ENCODE data around the gene TIGD2. TPM values are rescaled to one million over a fixed set of nuclear protein-coding genes. Genes with fewer than 3 reads are reported as not detected.

The TIGD2 gene
- total RNA-seq, 2 experiments from 2014 or later: 3.3 to 3.9 TPM

GRCh38 chr4:89157488-89158024 lies 46.2 kb downstream of the TIGD2 start:
- H3K9me3 ChIP-seq (ENCODE audit: control insufficient read depth in 1 of 2, insufficient read depth in 1 of 2, low read length in 2 of 2): no peaks in the 10 kb centered on the region
- no peaks in the 10 kb centered on the region for H3K36me3 ChIP-seq (ENCODE audit: insufficient read depth, low read length)
- ATAC-seq (ENCODE audit: poor library complexity) (no peak), DNase-seq (no peak)
- no peaks in the 10 kb centered on the region for H3K27me3 ChIP-seq (ENCODE audit: control insufficient read depth in 1 of 2, insufficient read depth in 2 of 2, low read length in 2 of 2)
- no peak overlapping the region for H3K4me3 ChIP-seq (ENCODE audit: low read length)
- no peak for TF ChIP-seq CTCF (IDR thresholded peaks at IDR 0.05)
- ChIA-PET CTCF (no interaction called here), POLR2A (no interaction called here)
- no peak overlapping the region for H3K4me3 Mint-ChIP-seq
- H3K27ac Mint-ChIP-seq: no peak overlapping the region
- intact Hi-C loops (cut with DNase I, micrococcal nuclease): loop anchor here (2.0 to 5.0 kb wide), 2 partner anchors 745 kb away; no protein-coding TSS in a partner anchor
- H3K4me1 ChIP-seq (ENCODE audit: insufficient read depth, low read length): no peaks in the 10 kb centered on the region
- H3K36me3 Mint-ChIP-seq (ENCODE audit: low read depth): no peaks in the 10 kb centered on the region
- H3K27me3 Mint-ChIP-seq: peaks cover 3% of the 10 kb centered on the region
- no peak overlapping the region for H3K27ac ChIP-seq (ENCODE audit: low read depth in 1 of 2, low read length in 2 of 2)
- no peaks in the 10 kb centered on the region for H3K4me1 Mint-ChIP-seq (ENCODE audit: low read depth)
- H3K9me3 Mint-ChIP-seq: no peaks in the 10 kb centered on the region

GRCh38 chr4:89158884-89159503 lies 47.7 kb downstream of the TIGD2 start:
- H3K27ac ChIP-seq (ENCODE audit: low read depth in 1 of 2, low read length in 2 of 2): no peak overlapping the region
- no peak overlapping the region for H3K4me3 ChIP-seq (ENCODE audit: low read length)
- ChIA-PET CTCF (interaction anchor here (0.7 kb wide), 1 partner anchor 192 kb away, joined by 3 read pairs; no protein-coding TSS in a partner anchor), POLR2A (no interaction called here)
- intact Hi-C loops (cut with DNase I, micrococcal nuclease): loop anchor here (1.0 to 5.0 kb wide), 3 partner anchors 275 to 744 kb away; no protein-coding TSS in a partner anchor
- peaks cover 3% of the 10 kb centered on the region for H3K27me3 Mint-ChIP-seq
- no peaks in the 10 kb centered on the region for H3K27me3 ChIP-seq (ENCODE audit: control insufficient read depth in 1 of 2, insufficient read depth in 2 of 2, low read length in 2 of 2)
- ATAC-seq (ENCODE audit: poor library complexity) (peak; percentile 69), DNase-seq (peak in 4 of 14 experiments; percentile 4 to 62 (median 46))
- no peaks in the 10 kb centered on the region for H3K9me3 ChIP-seq (ENCODE audit: control insufficient read depth in 1 of 2, insufficient read depth in 1 of 2, low read length in 2 of 2)
- H3K9me3 Mint-ChIP-seq: no peaks in the 10 kb centered on the region
- H3K4me1 Mint-ChIP-seq (ENCODE audit: low read depth): no peaks in the 10 kb centered on the region
- no peak overlapping the region for H3K27ac Mint-ChIP-seq
- H3K36me3 ChIP-seq (ENCODE audit: insufficient read depth, low read length): no peaks in the 10 kb centered on the region
- H3K4me3 Mint-ChIP-seq: no peak overlapping the region
- no peaks in the 10 kb centered on the region for H3K4me1 ChIP-seq (ENCODE audit: insufficient read depth, low read length)
- H3K36me3 Mint-ChIP-seq (ENCODE audit: low read depth): no peaks in the 10 kb centered on the region
- peak; percentile 87 for TF ChIP-seq CTCF (IDR thresholded peaks at IDR 0.05)

GRCh38 chr4:89160806-89161205 lies 49.5 kb downstream of the TIGD2 start:
- H3K27ac Mint-ChIP-seq: no peak overlapping the region
- no peaks in the 10 kb centered on the region for H3K9me3 ChIP-seq (ENCODE audit: control insufficient read depth in 1 of 2, insufficient read depth in 1 of 2, low read length in 2 of 2)
- H3K27me3 Mint-ChIP-seq: peaks cover 8% of the 10 kb centered on the region
- TF ChIP-seq CTCF (IDR thresholded peaks at IDR 0.05): no peak
- DNase-seq (no peak), ATAC-seq (ENCODE audit: poor library complexity) (no peak)
- no peaks in the 10 kb centered on the region for H3K4me1 ChIP-seq (ENCODE audit: insufficient read depth, low read length)
- H3K36me3 ChIP-seq (ENCODE audit: insufficient read depth, low read length): no peaks in the 10 kb centered on the region
- ChIA-PET CTCF (no interaction called here), POLR2A (no interaction called here)
- no peaks in the 10 kb centered on the region for H3K27me3 ChIP-seq (ENCODE audit: control insufficient read depth in 1 of 2, insufficient read depth in 2 of 2, low read length in 2 of 2)
- no peak overlapping the region for H3K4me3 ChIP-seq (ENCODE audit: low read length)
- H3K27ac ChIP-seq (ENCODE audit: low read depth in 1 of 2, low read length in 2 of 2): no peak overlapping the region
- H3K4me1 Mint-ChIP-seq (ENCODE audit: low read depth): no peaks in the 10 kb centered on the region
- intact Hi-C loops (cut with DNase I, micrococcal nuclease): loop anchor here in 1 of 2 experiments (2.0 kb wide), 1 partner anchor 272 kb away; no protein-coding TSS in a partner anchor
- no peaks in the 10 kb centered on the region for H3K9me3 Mint-ChIP-seq
- no peaks in the 10 kb centered on the region for H3K36me3 Mint-ChIP-seq (ENCODE audit: low read depth)
- H3K4me3 Mint-ChIP-seq: no peak overlapping the region
